GM12892 (cell line): ENCODE measurements around the gene PIP5K1C.

Experiments
- POLR2A ChIP-seq: IDR thresholded peaks from 2 replicates; pipeline ENCODE4 v1.6.1; 2011; ENCODE audit warnings: low read depth, low read length, control low read depth
- POLR2AphosphoS5 ChIP-seq: IDR thresholded peaks from 2 replicates; pipeline ENCODE4 v1.6.1; 2011; ENCODE audit warnings: low read depth, low read length, control low read depth
- TAF1 ChIP-seq: IDR thresholded peaks from 2 replicates; pipeline ENCODE4 v1.6.1; 2011; ENCODE audit warnings: low read depth, mild to moderate bottlenecking, control low read depth, low read length, borderline replicate concordance

DNA sequence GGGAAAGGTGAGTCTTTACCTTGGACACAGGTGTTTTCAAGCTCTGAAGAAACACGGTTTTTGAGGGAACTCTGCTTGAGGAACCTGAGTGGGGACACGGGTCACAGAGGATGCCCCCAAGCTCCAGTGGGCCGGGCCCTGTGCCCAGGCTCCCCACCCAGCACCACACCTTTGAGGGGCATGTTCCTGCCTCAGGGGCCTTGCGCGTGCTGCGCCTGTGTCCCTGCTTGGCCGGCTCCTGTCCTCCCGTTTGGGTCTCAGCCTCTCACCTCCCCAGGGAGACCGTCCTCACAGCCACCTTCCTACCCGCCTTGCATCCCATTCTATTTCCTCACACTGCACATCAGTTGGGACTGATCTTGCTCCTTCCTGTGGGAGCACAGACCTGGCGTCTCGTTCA, 21.1 kb downstream of the PIP5K1C start:
- no peak for TF ChIP-seq TAF1
- no peak for TF ChIP-seq POLR2A
- no peak for TF ChIP-seq POLR2AphosphoS5
